ENCODE measurements around the gene CHAF1A.

DNA sequence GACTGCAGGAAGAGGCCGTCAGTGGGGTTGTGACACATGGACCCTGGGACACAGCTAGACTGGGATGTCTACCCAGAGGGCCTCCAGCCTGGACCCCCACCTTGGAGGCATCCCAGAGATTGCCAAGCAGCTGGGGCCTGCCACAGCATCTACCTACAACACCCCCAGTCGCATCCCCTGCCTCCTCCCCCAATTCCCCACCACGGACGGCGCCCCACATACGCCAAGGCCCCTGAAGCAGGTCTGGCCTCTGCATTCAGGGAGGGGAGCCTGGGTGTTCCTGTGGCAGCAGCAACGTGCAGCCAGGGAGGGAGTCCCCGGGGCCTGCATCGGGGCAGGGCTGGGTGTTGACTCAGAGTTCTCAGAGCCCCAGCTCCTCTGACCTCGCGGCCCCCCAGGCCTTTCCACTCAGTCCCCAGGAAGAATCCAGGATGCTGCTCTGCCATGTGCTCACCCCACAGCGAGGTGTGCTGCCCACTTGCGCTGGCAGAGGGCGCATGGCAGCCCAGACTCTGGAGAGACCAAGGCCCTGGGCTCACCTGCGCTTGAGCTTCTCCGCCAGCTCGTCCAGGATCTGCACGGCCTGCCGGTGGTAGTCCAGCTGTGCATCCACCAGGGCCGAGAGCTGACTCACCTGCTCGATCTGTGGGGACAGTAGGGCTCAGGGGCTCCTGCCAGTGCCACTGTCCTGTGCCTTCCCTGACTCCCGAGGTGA, 39.5 kb upstream of the CHAF1A start:
- no peak for TF ChIP-seq POLR2A (IDR thresholded peaks at IDR 0.05)
- TF ChIP-seq, protein P1, sequence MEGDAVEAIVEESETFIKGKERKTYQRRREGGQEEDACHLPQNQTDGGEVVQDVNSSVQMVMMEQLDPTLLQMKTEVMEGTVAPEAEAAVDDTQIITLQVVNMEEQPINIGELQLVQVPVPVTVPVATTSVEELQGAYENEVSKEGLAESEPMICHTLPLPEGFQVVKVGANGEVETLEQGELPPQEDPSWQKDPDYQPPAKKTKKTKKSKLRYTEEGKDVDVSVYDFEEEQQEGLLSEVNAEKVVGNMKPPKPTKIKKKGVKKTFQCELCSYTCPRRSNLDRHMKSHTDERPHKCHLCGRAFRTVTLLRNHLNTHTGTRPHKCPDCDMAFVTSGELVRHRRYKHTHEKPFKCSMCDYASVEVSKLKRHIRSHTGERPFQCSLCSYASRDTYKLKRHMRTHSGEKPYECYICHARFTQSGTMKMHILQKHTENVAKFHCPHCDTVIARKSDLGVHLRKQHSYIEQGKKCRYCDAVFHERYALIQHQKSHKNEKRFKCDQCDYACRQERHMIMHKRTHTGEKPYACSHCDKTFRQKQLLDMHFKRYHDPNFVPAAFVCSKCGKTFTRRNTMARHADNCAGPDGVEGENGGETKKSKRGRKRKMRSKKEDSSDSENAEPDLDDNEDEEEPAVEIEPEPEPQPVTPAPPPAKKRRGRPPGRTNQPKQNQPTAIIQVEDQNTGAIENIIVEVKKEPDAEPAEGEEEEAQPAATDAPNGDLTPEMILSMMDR (IDR thresholded peaks at IDR 0.05), result no peak
